Erythroblast (primary cell): ENCODE results near the gene EEPD1.

Source experiments
- GATA1 ChIP-seq: IDR thresholded peaks from 2 replicates; pipeline ENCODE4 v1.6.1; 2011; ENCODE audit warnings: low read depth, mild to moderate bottlenecking, control low read depth, low read length, moderate library complexity
- POLR2A ChIP-seq: IDR thresholded peaks from 2 replicates; pipeline ENCODE4 v1.6.1; 2011; ENCODE audit warnings: mild to moderate bottlenecking, low read length

DNA sequence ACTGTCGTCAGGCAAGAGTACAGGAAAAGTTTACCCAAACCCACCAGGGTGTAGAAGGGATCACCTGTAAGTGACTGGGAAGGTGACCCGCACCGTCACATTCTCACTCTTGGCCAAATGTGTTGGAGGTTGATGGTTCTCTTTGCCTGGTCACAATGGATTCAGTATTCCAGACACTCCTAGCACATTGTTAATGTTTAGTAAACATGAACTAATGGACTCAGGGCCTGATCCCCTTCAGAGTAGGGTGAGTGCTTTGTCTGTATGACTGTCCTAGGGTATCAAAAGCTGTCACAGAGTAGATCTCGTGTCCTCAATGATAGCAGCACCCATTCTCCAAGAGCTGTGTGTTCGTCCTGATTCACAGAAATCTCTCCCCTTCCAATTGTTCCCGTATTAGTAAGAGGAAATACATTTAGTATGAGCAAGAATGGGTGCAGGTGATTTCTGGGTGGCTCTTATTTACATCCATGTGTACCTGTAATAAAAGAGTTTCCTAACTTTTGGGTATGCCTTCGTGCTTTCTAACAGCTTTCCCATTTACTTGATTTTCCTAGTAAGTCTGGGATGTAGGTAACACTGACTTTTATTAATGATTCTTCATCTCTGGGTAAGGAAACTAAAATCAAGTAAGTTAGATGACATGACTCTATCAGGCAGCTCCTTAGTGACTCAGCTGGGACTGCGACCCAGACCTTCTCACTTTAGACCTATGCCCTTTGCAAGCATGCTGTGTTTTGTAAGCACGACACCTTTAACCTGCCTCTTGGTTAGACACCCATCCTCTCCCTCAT lies 4.7 kb downstream of the EEPD1 start:
- no peak for TF ChIP-seq POLR2A
- TF ChIP-seq GATA1, result no peak
